Measurements from ENCODE around the gene GCM1.

GRCh38 chr6:53100561-53100960 lies 48.1 kb downstream of the GCM1 start:
- TF ChIP-seq CTCF (IDR thresholded peaks at IDR 0.05) (no peak), POLR2A (IDR thresholded peaks at IDR 0.05) (no peak)
